Loucy (cell line): ENCODE data around the gene ECHS1.

Experiments used
- EZH2phosphoT487 ChIP-seq: fragments of 200-600 bp; IDR thresholded peaks from 2 replicates; pipeline ENCODE4 v1.6.1; 2018; ENCODE audit warnings: antibody characterized with exemption, mild to moderate bottlenecking, moderate library complexity, borderline replicate concordance
- TF ChIP-seq, protein P1 (sequence below): fragments of 200-600 bp; sonication (generic); conservative IDR thresholded peaks from 2 replicates; pipeline ENCODE4 v1.5.1; 2014; ENCODE audit warnings: mild to moderate bottlenecking, antibody characterized with exemption, low read length

GRCh38 chr10:133337370-133337725, 35.8 kb downstream of the ECHS1 start:
- TF ChIP-seq, protein P1, sequence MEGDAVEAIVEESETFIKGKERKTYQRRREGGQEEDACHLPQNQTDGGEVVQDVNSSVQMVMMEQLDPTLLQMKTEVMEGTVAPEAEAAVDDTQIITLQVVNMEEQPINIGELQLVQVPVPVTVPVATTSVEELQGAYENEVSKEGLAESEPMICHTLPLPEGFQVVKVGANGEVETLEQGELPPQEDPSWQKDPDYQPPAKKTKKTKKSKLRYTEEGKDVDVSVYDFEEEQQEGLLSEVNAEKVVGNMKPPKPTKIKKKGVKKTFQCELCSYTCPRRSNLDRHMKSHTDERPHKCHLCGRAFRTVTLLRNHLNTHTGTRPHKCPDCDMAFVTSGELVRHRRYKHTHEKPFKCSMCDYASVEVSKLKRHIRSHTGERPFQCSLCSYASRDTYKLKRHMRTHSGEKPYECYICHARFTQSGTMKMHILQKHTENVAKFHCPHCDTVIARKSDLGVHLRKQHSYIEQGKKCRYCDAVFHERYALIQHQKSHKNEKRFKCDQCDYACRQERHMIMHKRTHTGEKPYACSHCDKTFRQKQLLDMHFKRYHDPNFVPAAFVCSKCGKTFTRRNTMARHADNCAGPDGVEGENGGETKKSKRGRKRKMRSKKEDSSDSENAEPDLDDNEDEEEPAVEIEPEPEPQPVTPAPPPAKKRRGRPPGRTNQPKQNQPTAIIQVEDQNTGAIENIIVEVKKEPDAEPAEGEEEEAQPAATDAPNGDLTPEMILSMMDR: no peak
- TF ChIP-seq EZH2phosphoT487: no peak
